HepG2 (cell line): ENCODE measurements around the gene VIT. TPM values are rescaled to one million over a fixed set of nuclear protein-coding genes. Genes with fewer than 3 reads are reported as not detected.

Experiments
- ATAC-seq: fragments of 200-7000 bp; cut with Tn5 transposase; 3 replicates; pipeline ENCODE4 v1.9.1; 2020; ENCODE audit warnings: mild to moderate bottlenecking, moderate library complexity
- BruUV-seq: library from RNA; stranded (reverse); fragments of 400-500 nt; replicated peaks from 2 replicates; lab custom pipeline; 2021; lab: Mats Ljungman, UMichigan
- CTCF ChIA-PET: fragments of 300-600 bp; formaldehyde crosslinking; extraction: SDS; loops from one replicate; lab custom pipeline; 2021; ENCODE audit warnings: low total read pairs, inconsistent platforms, low intra/inter-chr PET ratio; lab: Yijun Ruan, JAX
- POLR2A ChIA-PET: fragments of 350-600 bp; sonication (Branson Sonifier 250); formaldehyde crosslinking; loops from one replicate; lab custom pipeline; 2020; ENCODE audit warnings: antibody characterized with exemption, inconsistent platforms; lab: Yijun Ruan, JAX
- DNase-seq: peaks from one replicate; pipeline ENCODE4 v3.0.0-alpha.2; 2015; ENCODE audit warnings: low spot score
- FAIRE-seq: peaks from 3 replicates; lab custom pipeline; 2011; peaks lifted over from hg19 to GRCh38; lab: Jason Lieb, UNC
- H2AFZ ChIP-seq: one replicate; pipeline ENCODE4 v1.6.1; 2011; ENCODE audit warnings: low read length, inconsistent platforms
- H3K27ac ChIP-seq: fragments of 300-600 bp; 3 replicates; pipeline ENCODE4 v1.8.0; 2011; ENCODE audit warnings: mixed run types, mild to moderate bottlenecking, mixed read lengths, low read length, inconsistent platforms; ENCODE audit not compliant: insufficient read depth; ENCODE audit errors: extremely low read length
- H3K27me3 ChIP-seq, 2 experiments: fragments of 200-600 bp in 1 of 2; 2 replicates in 1 of 2; 3 replicates in 1 of 2; pipeline versions ENCODE4 v1.6.0 to v1.8.0; 2011; ENCODE audit warnings: low read length in 2 of 2, mild to moderate bottlenecking in 2 of 2, moderate library complexity in 2 of 2, inconsistent platforms in 1 of 2; ENCODE audit not compliant: insufficient read depth in 2 of 2, control insufficient read depth in 1 of 2
- H3K36me3 ChIP-seq, 2 experiments: fragments of 200-600 bp in 1 of 2; replicated peaks in 1 of 2; 2 replicates in 1 of 2; 3 replicates in 1 of 2; pipeline versions ENCODE4 v1.5.1 to v1.8.0; 2011; ENCODE audit warnings: low read length in 2 of 2, inconsistent platforms in 1 of 2; ENCODE audit not compliant: insufficient read depth in 2 of 2, control insufficient read depth in 1 of 2
- H3K4me1 ChIP-seq: 2 replicates; pipeline ENCODE4 v1.5.1; 2012; ENCODE audit warnings: low read length, inconsistent platforms; ENCODE audit not compliant: insufficient read depth
- H3K4me2 ChIP-seq: 2 replicates; pipeline ENCODE4 v1.6.0; 2011; ENCODE audit warnings: low read depth, low read length, inconsistent platforms
- H3K4me3 ChIP-seq, 3 experiments: fragments of 200-600 bp in 1 of 3; sonication (generic), shearing (Covaris generic) in 1 of 3; replicated peaks in 1 of 3; 2 replicates each; pipeline ENCODE4 v1.5.1; 2011 to 2016; ENCODE audit warnings: low read length in 3 of 3, inconsistent platforms in 2 of 3, low read depth in 2 of 3, mild to moderate bottlenecking in 2 of 3, control low read depth in 1 of 3, mixed read lengths in 1 of 3; ENCODE audit not compliant: insufficient read depth in 1 of 3
- H3K79me2 ChIP-seq: one replicate; pipeline ENCODE4 v1.6.1; 2011; ENCODE audit warnings: low read length, inconsistent platforms; ENCODE audit not compliant: insufficient read depth
- H3K9ac ChIP-seq: 2 replicates; pipeline ENCODE4 v1.6.0; 2011; ENCODE audit warnings: mild to moderate bottlenecking, low read depth, low read length, inconsistent platforms; ENCODE audit not compliant: insufficient read depth
- H3K9me3 ChIP-seq: 2 replicates; pipeline ENCODE4 v1.5.1; 2012; ENCODE audit warnings: mild to moderate bottlenecking, low read length
- H4K20me1 ChIP-seq: 2 replicates; pipeline ENCODE4 v1.6.0; 2011; ENCODE audit warnings: inconsistent platforms, mild to moderate bottlenecking, low read length, moderate library complexity; ENCODE audit not compliant: insufficient read depth
- CBX1 ChIP-seq: IDR thresholded peaks from one replicate; pipeline ENCODE4 v1.6.1; 2016; ENCODE audit warnings: antibody characterized with exemption, low read depth
- CEBPB ChIP-seq: IDR thresholded peaks from 2 replicates; pipeline ENCODE4 v1.6.1; 2011; ENCODE audit warnings: low read depth, low read length, improper control_type of control experiment, borderline replicate concordance
- EED ChIP-seq: sonication (generic); formaldehyde crosslinking; IDR thresholded peaks from 2 replicates; pipeline ENCODE4 v1.5.0; 2020; ENCODE audit warnings: mild to moderate bottlenecking, missing genetic modification reagents
- FOXA1 ChIP-seq, 2 experiments: fragments of 450-650 bp in 1 of 2; sonication (generic) in 1 of 2; formaldehyde crosslinking in 1 of 2; IDR thresholded peaks; 2 replicates each; pipeline versions ENCODE4 v1.4.0 to v1.6.1; 2016 to 2020; ENCODE audit warnings: missing genetic modification reagents in 1 of 2
- HNRNPL ChIP-seq: fragments of 200-400 bp; formaldehyde crosslinking; IDR thresholded peaks from 2 replicates; pipeline ENCODE4 v1.6.1; 2017; ENCODE audit warnings: mild to moderate bottlenecking, low read depth, low read length
- SRY ChIP-seq: sonication (generic); formaldehyde crosslinking; IDR thresholded peaks from 2 replicates; pipeline ENCODE4 v1.8.0; 2022; ENCODE audit warnings: mild to moderate bottlenecking, missing genetic modification reagents
- TBP ChIP-seq: sonication (generic); formaldehyde crosslinking; IDR thresholded peaks from 2 replicates; pipeline ENCODE4 v1.5.0; 2020; ENCODE audit warnings: missing genetic modification reagents
- ZBTB7B ChIP-seq: sonication (generic); formaldehyde crosslinking; IDR thresholded peaks from 2 replicates; pipeline ENCODE4 v1.4.0; 2020; ENCODE audit warnings: missing genetic modification reagents
- ZFP36L2 ChIP-seq: sonication (generic); formaldehyde crosslinking; IDR thresholded peaks from 2 replicates; pipeline ENCODE4 v1.4.0; 2020; ENCODE audit warnings: missing genetic modification reagents
- ZNF136 ChIP-seq: sonication (generic); formaldehyde crosslinking; IDR thresholded peaks from 2 replicates; pipeline ENCODE4 v1.8.1; 2022; ENCODE audit warnings: low read depth, mild to moderate bottlenecking, moderate library complexity, missing genetic modification reagents
- ZNF253 ChIP-seq: sonication (generic); formaldehyde crosslinking; IDR thresholded peaks from 2 replicates; pipeline ENCODE4 v1.8.0; 2022; ENCODE audit warnings: mild to moderate bottlenecking, missing genetic modification reagents, borderline replicate concordance
- ZNF670 ChIP-seq: sonication (generic); formaldehyde crosslinking; IDR thresholded peaks from 2 replicates; pipeline ENCODE4 v1.8.0; 2022; ENCODE audit warnings: mild to moderate bottlenecking, missing genetic modification reagents, borderline replicate concordance
- ZNF776 ChIP-seq: sonication (generic); formaldehyde crosslinking; IDR thresholded peaks from 2 replicates; pipeline ENCODE4 v1.4.0; 2020; ENCODE audit warnings: mild to moderate bottlenecking, missing genetic modification reagents
- ZNF800 ChIP-seq: sonication (generic); formaldehyde crosslinking; IDR thresholded peaks from 2 replicates; pipeline ENCODE4 v1.4.0; 2020; ENCODE audit warnings: missing genetic modification reagents
- WGBS: methylation state at CpG from one replicate; pipeline ENCODE4 v1.1.6; 2017; ENCODE audit warnings: low lambda C conversion rate; 5-methylcytosine and 5-hydroxymethylcytosine counted together
- in situ Hi-C: cut with HindIII; loops from 2 replicates; pipeline ENCODE4 v1.10.0; 2017; ENCODE audit warnings: low pct_unique_long_range_greater_than_20kb; ENCODE audit not compliant: extremely low pct_ligation_motif_present
- intact Hi-C: fragments of 100-400 bp; cut with micrococcal nuclease; formaldehyde crosslinking; loops from one replicate; pipeline ENCODE4 v1.10.0; 2022; ENCODE audit not compliant: unreplicated experiment
- polyA plus RNA-seq, 8 experiments: library from polyadenylated mRNA; depleted of rRNA in 3 of 8; stranded (reverse) in 7 of 8; unstranded in 1 of 8; fragments of >200 nt; fragmentation: Illumina TruSeq in 4 of 8; extraction: Trizol in 4 of 8; gene quantifications; 2 replicates each; pipeline versions ENCODE4 v1.2.1 to v1.2.3, GENCODE V29; 2011 to 2016; ENCODE audit warnings: low read depth in 4 of 8, missing spikeins in 1 of 8, mixed read lengths in 1 of 8; ENCODE audit not compliant: insufficient read depth in 1 of 8
- total RNA-seq, 5 experiments: library from RNA; depleted of rRNA; stranded (reverse); fragments of >200 nt; fragmentation: Illumina TruSeq; extraction: Trizol; gene quantifications; 2 replicates each; pipeline ENCODE4 v1.2.3, GENCODE V29; 2016; ENCODE audit warnings: low read depth in 1 of 5

Gene VIT
- total and polyA plus RNA-seq, 2 of the 13 experiments (the other 11 are each of a cell fraction or from before 2014, with no cell fraction given), result not detected

- Histone ChIP-seq H4K20me1 (no peaks in the 10 kb centered on the region), H3K79me2 (no peaks in the 10 kb centered on the region), H3K27ac (no peak overlapping the region), H3K4me2 (no peak overlapping the region), H3K9ac (no peak overlapping the region), H3K4me1 (peaks cover 7% of the 10 kb centered on the region), H3K9me3 (no peaks in the 10 kb centered on the region), H2AFZ (no peak overlapping the region), H3K36me3 (no peaks in the 10 kb centered on the region), H3K4me3 (no peak overlapping the region), H3K27me3 (peaks cover 1 to 5% of the 10 kb centered on the region in 2 experiments; a peak in 2 of 5 replicates)
- CTCF ChIA-PET, result no interaction called here
- intact Hi-C loops (no loop called here), in situ Hi-C loops (no loop called here)
- FAIRE-seq, result no peak
- ATAC-seq, result no peak
- TF ChIP-seq ZFP36L2, result no peak
- TF ChIP-seq FOXA1 (IDR thresholded peaks at IDR 0.05), result no peak
- 0 out of 2 replicates have a peak, but pooled peaks have one; percentile 21 for TF ChIP-seq FOXA1 (CRISPR knock-in tag; IDR thresholded peaks at IDR 0.05)
- TF ChIP-seq ZNF136, result no peak
- TF ChIP-seq CEBPB, result 0 out of 2 replicates have a peak, but pooled peaks have one; percentile 29
- TF ChIP-seq SRY (CRISPR knock-in tag), result no peak
- no peak for TF ChIP-seq ZNF670 (CRISPR knock-in tag)
- TF ChIP-seq ZBTB7B (CRISPR knock-in tag), result no peak
- TF ChIP-seq TBP (CRISPR knock-in tag), result no peak
- no peak for TF ChIP-seq CBX1
- DNase-seq, result no peak
- POLR2A ChIA-PET, result no interaction called here
- no TSS peak for BruUV-seq
- WGBS, result 3% methylated on average over 8 of the region's 8 CpGs
Observed at GRCh38 chr2:36697424-36698066, 1.0 kb downstream of the VIT start.

GRCh38 chr2:36698993-36699392 lies 2.5 kb downstream of the VIT start:
- ATAC-seq (no peak), DNase-seq (no peak), FAIRE-seq (no peak)
- intact Hi-C loops (no loop called here), in situ Hi-C loops (no loop called here)
- ChIA-PET POLR2A (no interaction called here), CTCF (no interaction called here)
- Histone ChIP-seq H2AFZ (no peak overlapping the region), H4K20me1 (no peaks in the 10 kb centered on the region), H3K27ac (no peak overlapping the region), H3K9me3 (no peaks in the 10 kb centered on the region), H3K36me3 (no peaks in the 10 kb centered on the region), H3K9ac (no peak overlapping the region), H3K4me1 (peaks cover 7% of the 10 kb centered on the region), H3K4me2 (no peak overlapping the region), H3K79me2 (no peaks in the 10 kb centered on the region), H3K27me3 (peaks cover 1 to 10% of the 10 kb centered on the region in 2 experiments; a peak in 2 of 5 replicates), H3K4me3 (no peak overlapping the region)
- 18% methylated on average over 1 of the region's 1 CpG for WGBS
- TF ChIP-seq ZNF253 (CRISPR knock-in tag) (no peak), ZNF800 (CRISPR knock-in tag) (no peak), ZNF776 (no peak), CEBPB (peak; percentile 47; the same call in 1 of the 2 replicates), EED (CRISPR knock-in tag) (no peak), HNRNPL (no peak)
- BruUV-seq, result no TSS peak
